G401.6 (cell line): ENCODE results near the gene OCIAD1.

Experiments
- FAIRE-seq: peaks from 2 replicates; lab custom pipeline; 2012; peaks lifted over from hg19 to GRCh38; lab: Jason Lieb, UNC

OCIAD1 gene

GRCh38 chr4:48896845-48897244, 66.0 kb downstream of the OCIAD1 start:
- FAIRE-seq: no peak

DNA sequence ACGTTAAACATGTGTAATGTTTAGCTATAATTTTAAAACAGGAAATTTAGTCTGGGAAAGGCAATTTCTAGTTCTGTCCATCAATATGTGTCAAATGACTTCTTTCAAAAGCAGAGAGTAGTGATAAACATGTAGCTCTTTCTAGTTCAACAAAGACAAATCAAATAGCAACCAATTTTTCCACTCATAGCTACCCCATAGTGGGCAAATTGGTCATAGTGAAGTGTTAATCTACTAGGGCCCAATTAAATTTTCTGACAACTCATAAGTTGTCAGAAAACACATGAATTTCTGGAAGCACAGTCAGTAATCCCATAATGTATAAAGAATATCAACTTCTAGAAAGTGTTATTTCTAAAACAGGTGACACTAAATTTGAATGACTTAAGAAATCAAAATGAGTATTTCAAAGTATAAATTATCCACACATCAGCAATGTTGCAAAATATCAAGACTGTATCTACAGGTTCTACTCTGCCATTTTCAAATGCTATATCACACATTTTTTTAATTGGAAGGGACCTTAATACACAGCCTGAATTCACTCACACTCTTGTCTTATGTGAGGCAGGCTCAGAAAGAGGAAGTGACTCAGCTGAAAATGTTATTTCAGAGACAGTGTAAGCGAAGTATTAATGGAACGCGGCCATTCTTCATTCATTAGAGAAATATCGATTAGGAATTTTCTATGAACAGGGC, 68.0 kb downstream of the OCIAD1 start:
- no peak for FAIRE-seq

- no peak for FAIRE-seq
These were observed 68.5 kb downstream of the OCIAD1 start for GRCh38 chr4:48899432-48899749.

DNA sequence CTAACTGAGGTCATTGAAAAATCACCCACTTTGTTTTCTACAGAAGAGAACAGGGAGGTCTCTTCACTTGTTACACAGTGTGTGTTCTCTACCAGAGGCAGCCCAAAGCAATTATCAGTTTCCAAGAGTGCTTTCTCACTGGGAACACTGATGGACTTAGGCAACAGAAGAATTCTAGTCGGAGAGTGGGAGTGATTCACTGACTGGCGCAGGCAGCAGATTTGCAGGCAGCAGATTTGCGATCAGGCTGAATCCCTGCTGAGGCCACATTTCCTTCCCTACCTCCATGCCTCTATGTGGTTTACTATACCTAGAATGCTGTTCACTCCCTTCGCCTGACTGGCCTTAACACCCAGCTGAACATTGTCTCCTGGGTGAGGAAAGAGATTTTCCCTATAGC, 69.1 kb downstream of the OCIAD1 start:
- FAIRE-seq: no peak

DNA sequence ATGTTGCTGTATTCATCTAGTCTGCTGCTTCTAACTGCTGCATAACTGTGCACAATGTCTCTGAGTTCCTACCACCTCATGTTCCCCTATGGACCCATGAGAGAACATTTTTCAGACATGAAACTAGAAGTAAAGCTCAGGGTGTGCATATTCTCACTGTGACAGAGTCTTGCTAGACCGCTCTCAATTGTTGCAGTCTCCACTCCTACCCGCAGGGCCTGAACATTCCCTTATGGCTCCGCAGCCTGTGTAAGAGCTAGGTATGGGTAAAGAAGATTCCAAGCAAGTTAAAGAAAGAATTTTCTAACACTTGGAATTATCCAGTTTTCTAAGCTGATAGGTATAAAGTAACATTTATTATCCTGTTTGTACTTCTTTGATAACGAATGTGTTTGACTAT, 70.3 kb downstream of the OCIAD1 start:
- FAIRE-seq: no peak

DNA sequence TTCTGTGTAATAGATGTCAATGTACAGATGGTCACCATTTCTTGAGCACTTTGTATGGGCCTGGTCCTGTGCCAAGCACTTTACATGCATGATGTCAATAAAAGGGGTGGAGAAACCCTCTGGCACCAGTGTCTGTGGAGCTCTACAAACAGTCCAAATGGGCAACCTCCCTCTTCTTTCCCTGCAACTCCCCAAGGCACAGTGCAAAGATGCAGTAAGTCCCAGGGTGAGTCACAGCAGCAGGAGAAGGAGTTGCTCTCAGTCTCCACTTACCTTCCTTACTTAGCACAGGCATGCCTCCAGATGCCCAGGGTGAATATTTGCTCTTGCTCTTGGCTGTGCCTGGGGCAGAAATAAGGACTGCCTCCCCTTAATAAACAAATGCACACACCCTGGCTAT, 71.4 kb downstream of the OCIAD1 start:
- no peak for FAIRE-seq

DNA sequence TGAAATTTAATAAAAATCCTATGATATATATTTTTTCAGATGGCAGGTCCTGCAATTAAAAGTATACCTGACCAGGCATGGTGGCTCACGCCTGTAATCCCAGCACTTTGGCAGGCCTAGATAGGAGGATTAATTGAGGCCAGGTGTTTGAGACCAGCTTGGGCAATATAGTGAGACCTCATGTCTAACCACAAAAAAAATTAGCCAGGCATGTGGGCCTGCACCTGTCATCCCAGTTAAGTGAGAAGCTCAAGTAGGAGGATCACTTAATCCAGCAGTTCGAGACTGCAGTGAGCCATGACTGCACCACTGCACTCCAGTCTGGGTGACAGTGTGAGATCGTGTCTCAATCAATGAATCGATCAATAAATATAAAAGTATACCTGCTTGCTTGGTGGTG, 73.2 kb downstream of the OCIAD1 start:
- FAIRE-seq: no peak

DNA sequence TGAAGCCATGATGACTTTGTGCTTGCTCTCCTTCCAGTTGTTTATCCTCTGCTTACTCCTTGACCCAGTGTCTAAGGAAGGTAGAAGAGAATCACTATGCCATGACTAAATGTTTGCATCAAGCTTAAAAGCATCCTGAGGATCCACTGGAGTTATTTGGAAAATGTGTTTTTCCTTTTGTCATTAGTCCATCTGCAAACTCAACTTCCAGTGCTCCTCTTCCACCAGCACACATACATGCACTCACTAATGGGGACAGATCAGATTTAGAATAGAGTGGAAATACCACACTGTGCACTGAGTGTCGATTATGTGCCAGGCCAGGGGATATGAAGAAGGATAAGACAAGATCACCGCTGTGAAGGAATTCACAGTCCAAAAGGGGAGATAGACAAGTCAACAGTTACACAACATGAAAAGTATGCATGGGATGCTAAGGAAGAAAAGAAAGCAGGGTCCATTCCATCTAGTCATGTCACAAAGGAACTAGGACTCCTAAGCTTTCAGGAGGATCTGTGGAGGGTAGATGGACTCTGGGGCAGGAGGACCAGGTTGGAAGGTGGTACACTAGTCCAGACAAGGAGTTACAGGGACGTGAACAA, 73.8 kb downstream of the OCIAD1 start:
- FAIRE-seq: no peak

DNA sequence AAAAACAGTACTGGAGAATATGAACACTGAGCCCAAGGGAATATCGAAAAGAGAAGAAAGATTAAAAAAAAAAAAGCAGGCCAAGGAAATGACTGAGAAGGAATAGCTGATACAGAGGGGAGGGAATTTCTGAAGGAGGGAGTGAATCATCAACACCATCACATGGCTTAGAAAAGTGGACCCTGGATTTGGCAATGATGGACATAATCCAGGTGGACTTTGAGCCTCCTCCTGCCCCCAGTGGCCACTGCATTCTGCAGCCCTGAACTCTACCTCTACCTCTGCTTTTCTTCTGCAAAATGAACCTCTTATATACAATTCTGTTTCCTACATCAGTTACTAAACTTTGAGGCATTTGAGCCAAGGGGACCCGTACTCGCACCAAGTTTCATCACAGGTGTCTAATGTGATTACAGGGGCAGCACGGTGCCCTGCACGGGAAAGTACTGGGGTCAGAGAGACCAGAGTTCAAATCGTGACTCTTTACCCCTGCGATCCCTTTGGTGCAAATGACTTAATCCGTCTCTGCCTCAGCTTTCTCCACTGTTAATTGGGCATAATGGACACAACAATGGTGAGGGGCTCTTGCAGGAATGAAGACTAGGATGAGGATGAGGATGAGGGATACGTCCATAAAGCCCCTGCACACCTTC, 74.6 kb downstream of the OCIAD1 start:
- FAIRE-seq: no peak

DNA sequence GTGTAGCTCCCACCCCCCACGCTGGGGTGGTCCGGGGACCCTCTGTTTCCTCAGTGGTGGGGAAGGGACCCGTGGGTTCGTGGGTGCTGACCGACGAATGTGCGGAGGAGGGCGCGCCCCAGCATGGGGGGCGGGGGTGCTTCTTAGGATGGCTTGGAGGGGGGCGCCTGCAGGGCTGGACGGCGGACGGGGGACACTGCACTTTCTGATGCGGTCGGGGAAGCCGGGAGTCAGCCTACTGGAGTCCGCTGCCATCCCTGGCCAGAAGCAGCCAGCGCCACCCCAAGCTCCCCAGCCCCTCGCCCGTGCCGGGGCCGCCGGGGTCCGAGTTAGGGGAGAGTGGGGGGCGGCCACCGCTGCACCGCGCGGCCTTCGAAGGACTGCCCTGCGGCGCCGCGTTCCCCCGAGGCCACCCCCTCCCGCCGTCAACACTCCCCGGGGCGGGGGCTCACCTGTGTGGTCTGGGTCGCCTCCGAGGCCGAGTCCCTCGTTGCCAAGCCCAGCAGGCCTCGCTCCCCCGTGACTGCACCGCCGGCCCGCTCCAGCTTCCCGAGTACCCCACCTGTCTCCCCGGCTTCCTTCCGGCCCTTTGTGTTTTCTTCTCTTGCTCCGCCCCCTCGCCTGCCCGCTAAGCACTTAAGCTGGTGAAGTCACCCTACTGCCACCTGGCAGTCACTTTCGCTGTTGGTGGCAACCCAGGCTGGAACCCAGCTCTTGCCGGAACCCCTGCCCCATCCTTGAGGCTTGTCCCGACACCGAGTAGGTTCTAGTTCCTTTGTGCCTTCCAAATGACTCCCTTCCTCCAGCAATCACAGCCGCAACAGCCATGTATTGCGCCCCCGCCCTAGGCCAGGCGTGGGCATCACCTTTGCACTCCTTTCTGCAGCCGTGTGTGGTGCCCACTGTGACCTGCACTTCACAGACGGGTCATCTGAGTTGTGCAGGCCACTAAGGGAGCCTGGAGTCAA, 75.6 kb downstream of the OCIAD1 start, which contains the start of gene OCIAD2:
Gene OCIAD2, minus strand, starts transcription at position 569 of the 968 bp plus-strand sequence. CDS start 2,225 bp downstream, outside the sequence.
- no peak for FAIRE-seq

GRCh38 chr4:48907706-48908477, 77.0 kb downstream of the OCIAD1 start:
- no peak for FAIRE-seq

GRCh38 chr4:48908687-48909086, 77.8 kb downstream of the OCIAD1 start:
- FAIRE-seq: no peak

DNA sequence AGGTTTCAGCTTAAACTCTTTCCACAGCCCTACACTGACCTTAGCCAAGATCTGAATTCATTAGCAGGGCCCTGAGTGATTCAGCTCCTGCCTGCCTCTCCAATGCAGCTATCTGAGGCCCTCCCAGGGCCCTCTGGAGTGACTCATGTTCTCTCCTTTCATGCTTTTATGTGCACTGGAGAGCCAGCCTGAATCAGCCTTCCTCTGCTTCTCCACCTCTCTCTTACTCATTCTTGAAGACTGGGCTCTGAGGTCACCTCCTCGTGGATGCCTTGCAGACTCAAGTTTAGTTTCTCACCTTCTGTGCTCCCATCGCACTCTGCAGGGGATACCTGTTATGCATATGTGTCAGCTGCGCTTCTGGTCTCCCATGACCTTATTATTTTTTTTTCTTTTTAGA, 78.8 kb downstream of the OCIAD1 start:
- FAIRE-seq: no peak

DNA sequence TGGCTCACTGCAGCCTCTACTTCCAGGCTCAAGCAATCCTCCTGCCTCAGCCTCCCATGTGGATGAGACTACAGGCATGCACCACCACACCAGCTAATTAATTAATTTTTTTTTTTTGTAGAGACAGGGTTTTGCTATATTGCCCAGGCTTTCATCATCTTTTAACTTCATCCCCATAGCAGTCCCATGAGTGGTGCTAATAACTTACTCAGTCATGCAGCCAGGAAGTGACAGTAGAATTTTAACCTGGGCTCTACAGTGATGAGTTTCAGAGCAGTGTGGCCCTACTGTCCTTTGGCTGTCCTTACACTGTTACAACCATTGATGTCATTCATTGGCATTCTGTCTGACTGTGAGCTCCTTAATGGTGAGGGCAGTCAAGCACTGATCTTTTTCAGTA, 79.6 kb downstream of the OCIAD1 start:
- no peak for FAIRE-seq
